HEK293T (cell line): ENCODE measurements around the gene CAPSL.

Experiments used
- ARNT ChIP-seq: fragments of 450-650 bp; IDR thresholded peaks from 2 replicates; pipeline ENCODE4 v1.6.1; 2017; ENCODE audit warnings: mild to moderate bottlenecking
- BHLHE40 ChIP-seq: fragments of 450-650 bp; IDR thresholded peaks from 2 replicates; pipeline ENCODE4 v1.6.1; 2016; ENCODE audit warnings: mild to moderate bottlenecking, moderate library complexity, borderline replicate concordance
- ELF4 ChIP-seq: fragments of 450-650 bp; IDR thresholded peaks from 2 replicates; pipeline ENCODE4 v1.6.1; 2017; ENCODE audit warnings: antibody characterized with exemption
- FOXA1 ChIP-seq: fragments of 450-650 bp; IDR thresholded peaks from 2 replicates; pipeline ENCODE4 v1.6.1; 2016; ENCODE audit warnings: mild to moderate bottlenecking
- FOXK2 ChIP-seq: fragments of 450-650 bp; IDR thresholded peaks from 2 replicates; pipeline ENCODE4 v1.6.1; 2016; ENCODE audit warnings: mild to moderate bottlenecking
- FOXM1 ChIP-seq: fragments of 450-650 bp; IDR thresholded peaks from 2 replicates; pipeline ENCODE4 v1.6.1; 2017; ENCODE audit warnings: mild to moderate bottlenecking, borderline replicate concordance
- HDGF ChIP-seq: fragments of 450-650 bp; IDR thresholded peaks from 2 replicates; pipeline ENCODE4 v1.6.1; 2017; ENCODE audit warnings: antibody characterized with exemption, borderline replicate concordance
- L3MBTL2 ChIP-seq: fragments of 450-650 bp; conservative IDR thresholded peaks from 2 replicates; pipeline ENCODE4 v1.6.1; 2016; ENCODE audit warnings: mild to moderate bottlenecking
- NFRKB ChIP-seq: fragments of 450-650 bp; IDR thresholded peaks from 2 replicates; pipeline ENCODE4 v1.6.1; 2016; ENCODE audit warnings: mild to moderate bottlenecking, moderate library complexity
- SP1 ChIP-seq: fragments of 450-650 bp; IDR thresholded peaks from 2 replicates; pipeline ENCODE4 v1.6.1; 2017
- SUZ12 ChIP-seq: fragments of 450-650 bp; IDR thresholded peaks from 2 replicates; pipeline ENCODE4 v1.6.1; 2016; ENCODE audit warnings: mild to moderate bottlenecking
- TARDBP ChIP-seq: fragments of 450-650 bp; IDR thresholded peaks from 2 replicates; pipeline ENCODE4 v1.6.1; 2016
- ZNF384 ChIP-seq: fragments of 450-650 bp; IDR thresholded peaks from 2 replicates; pipeline ENCODE4 v1.6.1; 2016
- TF ChIP-seq, protein P1 (sequence below): fragments of 450-650 bp; IDR thresholded peaks from 2 replicates; pipeline ENCODE4 v1.6.1; 2016

DNA sequence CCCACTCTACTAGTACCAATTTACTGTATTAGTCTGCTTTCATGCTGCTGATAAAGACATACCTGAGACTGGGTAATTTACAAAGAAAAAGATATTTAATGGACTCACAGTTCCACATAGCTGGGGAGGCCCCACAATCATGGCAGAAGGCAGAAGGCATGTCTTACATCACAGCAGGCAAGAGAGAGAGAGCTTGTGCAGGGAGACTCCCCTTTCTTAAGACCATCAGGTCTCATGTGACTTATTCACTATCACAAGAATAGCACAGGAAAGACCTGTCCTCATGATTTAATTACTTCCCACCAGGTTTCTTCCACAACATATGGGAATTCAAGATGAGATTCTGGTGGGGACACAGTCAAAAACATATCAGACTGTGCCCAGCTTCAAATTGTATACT, 41.3 kb upstream of the CAPSL start:
- TF ChIP-seq, protein P1, sequence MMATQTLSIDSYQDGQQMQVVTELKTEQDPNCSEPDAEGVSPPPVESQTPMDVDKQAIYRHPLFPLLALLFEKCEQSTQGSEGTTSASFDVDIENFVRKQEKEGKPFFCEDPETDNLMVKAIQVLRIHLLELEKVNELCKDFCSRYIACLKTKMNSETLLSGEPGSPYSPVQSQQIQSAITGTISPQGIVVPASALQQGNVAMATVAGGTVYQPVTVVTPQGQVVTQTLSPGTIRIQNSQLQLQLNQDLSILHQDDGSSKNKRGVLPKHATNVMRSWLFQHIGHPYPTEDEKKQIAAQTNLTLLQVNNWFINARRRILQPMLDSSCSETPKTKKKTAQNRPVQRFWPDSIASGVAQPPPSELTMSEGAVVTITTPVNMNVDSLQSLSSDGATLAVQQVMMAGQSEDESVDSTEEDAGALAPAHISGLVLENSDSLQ: no peak
- TF ChIP-seq NFRKB (no peak), TARDBP (no peak), HDGF (no peak), ELF4 (no peak), FOXM1 (no peak), BHLHE40 (no peak), FOXK2 (no peak), SUZ12 (no peak), ARNT (no peak), FOXA1 (no peak), ZNF384 (no peak), SP1 (no peak), L3MBTL2 (no peak)
